K562 (cell line): ENCODE measurements around the gene OGT. TPM values are rescaled to one million over a fixed set of nuclear protein-coding genes. Genes with fewer than 3 reads are reported as not detected.
A peak's percentile ranks its signal among the peaks of the same experiment; 100 is the strongest.

ENCODE experiments used
- CBFA2T2 ChIP-seq: fragments of 450-650 bp; conservative IDR thresholded peaks from 2 replicates; pipeline ENCODE4 v1.6.1; 2017; ENCODE audit warnings: mild to moderate bottlenecking
- ESRRA ChIP-seq: fragments of 450-650 bp; IDR thresholded peaks from 2 replicates; pipeline ENCODE4 v1.6.1; 2014; ENCODE audit warnings: low read depth, mild to moderate bottlenecking, moderate library complexity, borderline replicate concordance
- GATAD2B ChIP-seq: fragments of 450-650 bp; IDR thresholded peaks from 2 replicates; pipeline ENCODE4 v1.6.1; 2017; ENCODE audit warnings: mild to moderate bottlenecking, borderline replicate concordance
- JUND ChIP-seq, 2 experiments: IDR thresholded peaks; 2 replicates in 1 of 2; 3 replicates in 1 of 2; pipeline ENCODE4 v1.6.1; 2011; ENCODE audit warnings: borderline replicate concordance in 2 of 2, low read depth in 2 of 2, low read length in 2 of 2, improper control_type of control experiment in 1 of 2, missing biosample characterization in 1 of 2, missing genetic modification characterization in 1 of 2, missing genetic modification reagents in 1 of 2
- KDM2B ChIP-seq: fragments of 250-450 bp; sonication (Bioruptor Pico); IDR thresholded peaks from 2 replicates; pipeline ENCODE4 v1.8.0; 2021; ENCODE audit warnings: mild to moderate bottlenecking, moderate library complexity
- MEIS2 ChIP-seq: fragments of 450-650 bp; IDR thresholded peaks from 2 replicates; pipeline ENCODE4 v1.6.1; 2014; ENCODE audit warnings: mild to moderate bottlenecking; ENCODE audit not compliant: partially characterized antibody
- MIER1 ChIP-seq: fragments of 450-650 bp; IDR thresholded peaks from 2 replicates; pipeline ENCODE4 v1.6.1; 2016; ENCODE audit warnings: antibody characterized with exemption, mild to moderate bottlenecking, low read depth
- MYNN ChIP-seq, 2 experiments: sonication (generic); formaldehyde crosslinking in 1 of 2; IDR thresholded peaks; 2 replicates each; pipeline versions ENCODE4 v1.5.0 to v1.6.1; 2016 to 2020; ENCODE audit warnings: antibody characterized with exemption in 1 of 2, missing genetic modification reagents in 1 of 2
- NFIX ChIP-seq: fragments of 250-450 bp; sonication (Bioruptor Pico); IDR thresholded peaks from 2 replicates; pipeline ENCODE4 v1.4.0; 2020; ENCODE audit warnings: low read depth, mild to moderate bottlenecking, moderate library complexity
- RAD21 ChIP-seq, 2 experiments: fragments of 250-450 bp in 1 of 2; fragments of 450-650 bp in 1 of 2; sonication (Bioruptor Pico) in 1 of 2; formaldehyde crosslinking in 1 of 2; IDR thresholded peaks in 1 of 2; conservative IDR thresholded peaks in 1 of 2; 2 replicates each; pipeline versions ENCODE4 v1.4.0 to v1.8.0; 2020 to 2022; ENCODE audit warnings: mild to moderate bottlenecking in 2 of 2, moderate library complexity in 1 of 2
- RBM17 ChIP-seq: fragments of 200-400 bp; formaldehyde crosslinking; IDR thresholded peaks from 2 replicates; pipeline ENCODE4 v1.6.1; 2017; ENCODE audit warnings: low read depth, mild to moderate bottlenecking, low read length, borderline replicate concordance
- ZNF217 ChIP-seq: sonication (generic); formaldehyde crosslinking; IDR thresholded peaks from 2 replicates; pipeline ENCODE4 v1.8.0; 2022; ENCODE audit warnings: mild to moderate bottlenecking, missing genetic modification reagents
- ZNF239 ChIP-seq: fragments of 250-450 bp; sonication (Bioruptor Pico); IDR thresholded peaks from 2 replicates; pipeline ENCODE4 v1.4.0; 2020; ENCODE audit warnings: mild to moderate bottlenecking
- ZNF445 ChIP-seq: fragments of 250-450 bp; sonication (Bioruptor Pico); IDR thresholded peaks from 2 replicates; pipeline ENCODE4 v1.4.0; 2020; ENCODE audit warnings: low read depth, mild to moderate bottlenecking, moderate library complexity
- ZNF764 ChIP-seq: fragments of 250-450 bp; sonication (Bioruptor Pico); IDR thresholded peaks from 2 replicates; pipeline ENCODE4 v1.4.0; 2020; ENCODE audit warnings: low read depth, mild to moderate bottlenecking, moderate library complexity
- polyA plus RNA-seq, 8 experiments: library from polyadenylated mRNA; depleted of rRNA in 4 of 8; stranded (reverse) in 5 of 8; unstranded in 3 of 8; fragments of >200 nt; fragmentation: Nextera tagmentation in 2 of 8; fragmentation: Illumina TruSeq in 1 of 8; extraction: Ambion mirVana in 2 of 8; extraction: Trizol in 1 of 8; gene quantifications; 2 replicates each; pipeline versions ENCODE4 v1.2.1 to v1.2.3, GENCODE V29; 2011 to 2014; ENCODE audit warnings: inconsistent platforms in 1 of 8, missing spikeins in 1 of 8
- total RNA-seq, 7 experiments: library from RNA; depleted of rRNA in 6 of 7; stranded (reverse); fragments of >200 nt in 6 of 7; fragmentation: Illumina TruSeq in 2 of 7; extraction: Trizol in 2 of 7; gene quantifications; 2 replicates each; pipeline versions ENCODE4 v1.2.1 to v1.2.3, GENCODE V29; 2011 to 2021; ENCODE audit warnings: low replicate concordance in 1 of 7
- TF ChIP-seq, protein P1 (sequence below): fragments of 450-650 bp; formaldehyde crosslinking; IDR thresholded peaks from 2 replicates; pipeline ENCODE4 v1.4.0; 2022; ENCODE audit warnings: missing genetic modification characterization
- TF ChIP-seq, protein P2 (sequence below): IDR thresholded peaks from 2 replicates; pipeline ENCODE4 v1.6.1; 2014; ENCODE audit warnings: antibody characterized with exemption
- TF ChIP-seq, protein P3 (sequence below), 2 experiments: fragments of 450-650 bp in 1 of 2; sonication (generic) in 1 of 2; formaldehyde crosslinking in 1 of 2; IDR thresholded peaks in 1 of 2; conservative IDR thresholded peaks in 1 of 2; 2 replicates each; pipeline versions ENCODE4 v1.6.1 to v1.8.1; 2016 to 2023; ENCODE audit warnings: mild to moderate bottlenecking in 2 of 2, moderate library complexity in 2 of 2, inconsistent platforms in 1 of 2, missing genetic modification reagents in 1 of 2
- TF ChIP-seq, protein P4 (sequence below): fragments of 450-650 bp; IDR thresholded peaks from 2 replicates; pipeline ENCODE4 v1.6.1; 2018; ENCODE audit not compliant: partially characterized antibody

OGT gene
- total and polyA plus RNA-seq, 9 of the 15 experiments (the other 6 are each of a cell fraction or from before 2014, with no cell fraction given), result 38.9 to 347 (median 117) TPM

DNA sequence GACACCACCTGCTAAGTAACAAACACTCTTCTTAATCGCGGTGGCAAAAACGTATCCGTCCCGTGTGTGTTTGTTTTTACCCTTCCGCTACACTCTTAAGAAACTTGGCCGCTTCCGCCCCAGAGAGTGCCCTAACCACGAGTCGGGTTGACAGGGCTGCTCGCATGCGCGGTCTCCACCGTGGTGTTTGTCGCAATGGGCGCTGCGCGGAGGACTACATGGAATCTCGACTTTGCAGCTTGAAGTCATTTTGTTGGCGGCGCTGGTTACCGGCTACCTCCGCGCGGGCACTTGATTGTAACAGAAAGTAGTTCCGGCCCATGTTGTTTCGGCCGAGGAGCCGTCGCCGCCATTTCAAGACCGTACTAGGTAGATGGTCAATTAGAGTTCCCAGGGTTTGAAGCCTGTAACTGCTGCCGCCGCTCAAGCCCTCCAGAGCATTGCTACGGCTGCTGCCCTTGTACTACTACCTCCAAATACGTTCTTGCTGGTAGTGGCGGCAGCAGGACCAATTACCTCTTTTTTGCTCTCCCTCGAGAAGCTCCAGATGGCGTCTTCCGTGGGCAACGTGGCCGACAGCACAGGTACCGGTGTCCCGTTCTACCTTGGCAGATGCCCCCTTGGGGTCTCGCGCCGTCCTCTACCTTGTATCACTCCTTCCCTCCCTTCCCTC, at the start of gene OGT (continued):
- no peak for TF ChIP-seq RBM17
- TF ChIP-seq CBFA2T2, result no peak
- TF ChIP-seq MYNN (IDR thresholded peaks at IDR 0.05), result peak; percentile 81
- TF ChIP-seq MYNN (CRISPR knock-in tag; IDR thresholded peaks at IDR 0.05), result no peak
- peak; percentile 80 for TF ChIP-seq JUND (IDR thresholded peaks at IDR 0.05; ENCODE audit: borderline replicate concordance, low read depth, low read length)
- peak; percentile 61; the same call in 1 of the 3 replicates for TF ChIP-seq JUND (tag; IDR thresholded peaks at IDR 0.05; ENCODE audit: borderline replicate concordance, low read depth, low read length)
- no peak for TF ChIP-seq ZNF445
- TF ChIP-seq, protein P1, sequence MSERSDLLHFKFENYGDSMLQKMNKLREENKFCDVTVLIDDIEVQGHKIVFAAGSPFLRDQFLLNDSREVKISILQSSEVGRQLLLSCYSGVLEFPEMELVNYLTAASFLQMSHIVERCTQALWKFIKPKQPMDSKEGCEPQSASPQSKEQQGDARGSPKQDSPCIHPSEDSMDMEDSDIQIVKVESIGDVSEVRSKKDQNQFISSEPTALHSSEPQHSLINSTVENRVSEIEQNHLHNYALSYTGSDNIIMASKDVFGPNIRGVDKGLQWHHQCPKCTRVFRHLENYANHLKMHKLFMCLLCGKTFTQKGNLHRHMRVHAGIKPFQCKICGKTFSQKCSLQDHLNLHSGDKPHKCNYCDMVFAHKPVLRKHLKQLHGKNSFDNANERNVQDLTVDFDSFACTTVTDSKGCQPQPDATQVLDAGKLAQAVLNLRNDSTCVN (CRISPR knock-in tag), result no peak
- TF ChIP-seq ZNF764 (CRISPR knock-in tag), result no peak
- TF ChIP-seq ESRRA, result peak; percentile 81; the same call in 1 of the 2 replicates
- peak; percentile 63; the same call in 1 of the 2 replicates for TF ChIP-seq GATAD2B
- TF ChIP-seq, protein P2, sequence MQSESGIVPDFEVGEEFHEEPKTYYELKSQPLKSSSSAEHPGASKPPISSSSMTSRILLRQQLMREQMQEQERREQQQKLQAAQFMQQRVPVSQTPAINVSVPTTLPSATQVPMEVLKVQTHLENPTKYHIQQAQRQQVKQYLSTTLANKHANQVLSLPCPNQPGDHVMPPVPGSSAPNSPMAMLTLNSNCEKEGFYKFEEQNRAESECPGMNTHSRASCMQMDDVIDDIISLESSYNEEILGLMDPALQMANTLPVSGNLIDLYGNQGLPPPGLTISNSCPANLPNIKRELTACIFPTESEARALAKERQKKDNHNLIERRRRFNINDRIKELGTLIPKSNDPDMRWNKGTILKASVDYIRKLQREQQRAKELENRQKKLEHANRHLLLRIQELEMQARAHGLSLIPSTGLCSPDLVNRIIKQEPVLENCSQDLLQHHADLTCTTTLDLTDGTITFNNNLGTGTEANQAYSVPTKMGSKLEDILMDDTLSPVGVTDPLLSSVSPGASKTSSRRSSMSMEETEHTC, result no peak
- peak in 1 of 2 experiments; percentile 15; a peak in 2 of 4 replicates for TF ChIP-seq RAD21 (CRISPR knock-in tag; conservative IDR thresholded peaks at IDR 0.05 in 1 of 2, IDR thresholded peaks at IDR 0.05 in 1 of 2)
- 0 out of 2 replicates have a peak, but pooled peaks have one; percentile 53 for TF ChIP-seq KDM2B (CRISPR knock-in tag)
- peak; percentile 45 for TF ChIP-seq MEIS2
- TF ChIP-seq, protein P3, sequence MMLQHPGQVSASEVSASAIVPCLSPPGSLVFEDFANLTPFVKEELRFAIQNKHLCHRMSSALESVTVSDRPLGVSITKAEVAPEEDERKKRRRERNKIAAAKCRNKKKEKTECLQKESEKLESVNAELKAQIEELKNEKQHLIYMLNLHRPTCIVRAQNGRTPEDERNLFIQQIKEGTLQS (IDR thresholded peaks at IDR 0.05), result peak; percentile 64; the same call in 1 of the 2 replicates
- TF ChIP-seq, protein P3 (CRISPR knock-in tag; conservative IDR thresholded peaks at IDR 0.05), result no peak
- TF ChIP-seq MIER1, result no peak
- TF ChIP-seq, protein P4, sequence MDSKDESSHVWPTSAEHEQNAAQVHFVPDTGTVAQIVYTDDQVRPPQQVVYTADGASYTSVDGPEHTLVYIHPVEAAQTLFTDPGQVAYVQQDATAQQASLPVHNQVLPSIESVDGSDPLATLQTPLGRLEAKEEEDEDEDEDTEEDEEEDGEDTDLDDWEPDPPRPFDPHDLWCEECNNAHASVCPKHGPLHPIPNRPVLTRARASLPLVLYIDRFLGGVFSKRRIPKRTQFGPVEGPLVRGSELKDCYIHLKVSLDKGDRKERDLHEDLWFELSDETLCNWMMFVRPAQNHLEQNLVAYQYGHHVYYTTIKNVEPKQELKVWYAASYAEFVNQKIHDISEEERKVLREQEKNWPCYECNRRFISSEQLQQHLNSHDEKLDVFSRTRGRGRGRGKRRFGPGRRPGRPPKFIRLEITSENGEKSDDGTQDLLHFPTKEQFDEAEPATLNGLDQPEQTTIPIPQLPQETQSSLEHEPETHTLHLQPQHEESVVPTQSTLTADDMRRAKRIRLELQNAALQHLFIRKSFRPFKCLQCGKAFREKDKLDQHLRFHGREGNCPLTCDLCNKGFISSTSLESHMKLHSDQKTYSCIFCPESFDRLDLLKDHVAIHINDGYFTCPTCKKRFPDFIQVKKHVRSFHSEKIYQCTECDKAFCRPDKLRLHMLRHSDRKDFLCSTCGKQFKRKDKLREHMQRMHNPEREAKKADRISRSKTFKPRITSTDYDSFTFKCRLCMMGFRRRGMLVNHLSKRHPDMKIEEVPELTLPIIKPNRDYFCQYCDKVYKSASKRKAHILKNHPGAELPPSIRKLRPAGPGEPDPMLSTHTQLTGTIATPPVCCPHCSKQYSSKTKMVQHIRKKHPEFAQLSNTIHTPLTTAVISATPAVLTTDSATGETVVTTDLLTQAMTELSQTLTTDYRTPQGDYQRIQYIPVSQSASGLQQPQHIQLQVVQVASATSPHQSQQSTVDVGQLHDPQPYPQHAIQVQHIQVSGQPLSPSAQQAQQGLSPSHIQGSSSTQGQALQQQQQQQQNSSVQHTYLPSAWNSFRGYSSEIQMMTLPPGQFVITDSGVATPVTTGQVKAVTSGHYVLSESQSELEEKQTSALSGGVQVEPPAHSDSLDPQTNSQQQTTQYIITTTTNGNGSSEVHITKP, result peak; percentile 95
- TF ChIP-seq ZNF217 (CRISPR knock-in tag), result no peak
- no peak for TF ChIP-seq ZNF239 (CRISPR knock-in tag)
- TF ChIP-seq NFIX (CRISPR knock-in tag), result no peak
